ENCODE data around the gene PI4K2A.
"Not testable (repeated sequence)": the region's sequence is repeated elsewhere in the genome, so short reads cannot be mapped to it uniquely, and the experiment has no call there.

The PI4K2A gene

GRCh38 chr10:97689559-97690020, 49.1 kb downstream of the PI4K2A start:
- no peak overlapping the region for H3K4me3 ChIP-seq (ENCODE audit: low read depth, low read length)
- peak; percentile 88 for DNase-seq (ENCODE audit: low read depth)

GRCh38 chr10:97690133-97690532, 49.7 kb downstream of the PI4K2A start:
- DNase-seq (ENCODE audit: low read depth), result no peak
- no peak overlapping the region for H3K4me3 ChIP-seq (ENCODE audit: low read depth, low read length)

DNA sequence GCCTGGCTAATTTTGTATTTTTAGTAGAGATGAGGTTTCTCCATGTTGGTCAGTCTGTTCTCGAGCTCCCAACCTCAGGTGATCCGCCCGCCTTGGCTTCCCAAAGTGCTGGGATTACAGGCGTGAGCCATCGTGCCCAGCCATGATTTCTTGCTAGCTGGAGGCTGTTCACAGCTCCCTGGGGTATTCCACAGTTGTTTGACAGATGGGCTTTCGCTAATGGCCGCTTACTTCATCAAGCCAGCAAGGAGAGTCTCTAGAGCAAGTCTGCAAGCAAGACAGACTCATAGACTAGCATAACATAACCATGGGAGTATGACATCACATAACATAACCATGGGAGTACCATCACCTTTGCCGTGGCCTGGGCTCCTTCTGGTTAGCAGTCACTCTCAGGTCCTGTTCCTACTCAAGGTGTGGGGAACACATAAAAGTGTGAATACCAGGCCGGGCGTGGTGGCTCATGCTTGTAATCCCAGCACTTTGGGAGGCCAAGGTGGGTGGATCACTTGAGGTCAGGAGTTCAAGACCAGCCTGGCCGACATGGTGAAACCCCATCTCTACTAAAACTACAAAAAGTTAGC, 57.7 kb downstream of the PI4K2A start:
- not testable (repeated sequence) for H3K4me3 ChIP-seq (ENCODE audit: low read depth, low read length); DNase-seq (ENCODE audit: low read depth)

GRCh38 chr10:97701438-97702069, 61.1 kb downstream of the PI4K2A start:
- DNase-seq (ENCODE audit: low read depth), result no peak
- no peak overlapping the region for H3K4me3 ChIP-seq (ENCODE audit: low read depth, low read length)

DNA sequence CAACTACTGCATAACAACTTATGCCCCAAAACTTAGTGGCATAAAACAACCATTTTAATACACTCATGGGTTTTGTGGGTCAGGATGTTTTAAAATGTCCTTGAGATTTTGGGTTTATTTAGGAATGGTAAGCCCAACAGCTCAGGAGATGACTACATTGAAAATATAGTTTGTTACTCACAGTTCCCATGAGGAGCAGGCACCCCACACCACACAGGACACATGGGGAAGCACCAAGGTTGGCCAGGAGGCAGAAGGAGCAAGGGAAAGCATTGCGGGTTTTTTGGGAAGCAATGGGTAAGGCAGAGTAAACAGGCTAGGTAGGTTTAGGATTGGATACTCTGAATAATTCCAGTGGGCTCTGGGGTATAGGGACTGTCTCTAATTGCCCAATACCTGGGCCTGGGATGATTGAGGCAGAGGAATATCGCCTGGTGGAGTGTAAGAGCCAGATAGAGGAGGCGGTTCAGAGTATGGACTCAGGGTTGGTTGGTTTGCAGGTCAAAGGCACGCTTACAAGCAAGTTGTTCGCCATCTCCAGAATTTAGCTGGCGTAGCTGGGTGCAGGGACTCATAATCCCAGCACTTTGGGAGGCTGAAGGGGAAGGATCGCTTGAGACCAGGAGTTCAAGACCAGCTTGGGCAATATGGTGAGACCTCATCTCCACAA, 63.1 kb downstream of the PI4K2A start:
- DNase-seq (ENCODE audit: low read depth), result no peak
- no peak overlapping the region for H3K4me3 ChIP-seq (ENCODE audit: low read depth, low read length)

GRCh38 chr10:97704341-97704740, 63.9 kb downstream of the PI4K2A start:
- DNase-seq (ENCODE audit: low read depth), result no peak
- no peak overlapping the region for H3K4me3 ChIP-seq (ENCODE audit: low read depth, low read length)

- H3K4me3 ChIP-seq (ENCODE audit: low read depth, low read length), result no peak overlapping the region
- DNase-seq (ENCODE audit: low read depth), result no peak
These were observed 64.7 kb downstream of the PI4K2A start for GRCh38 chr10:97705006-97705670.

DNA sequence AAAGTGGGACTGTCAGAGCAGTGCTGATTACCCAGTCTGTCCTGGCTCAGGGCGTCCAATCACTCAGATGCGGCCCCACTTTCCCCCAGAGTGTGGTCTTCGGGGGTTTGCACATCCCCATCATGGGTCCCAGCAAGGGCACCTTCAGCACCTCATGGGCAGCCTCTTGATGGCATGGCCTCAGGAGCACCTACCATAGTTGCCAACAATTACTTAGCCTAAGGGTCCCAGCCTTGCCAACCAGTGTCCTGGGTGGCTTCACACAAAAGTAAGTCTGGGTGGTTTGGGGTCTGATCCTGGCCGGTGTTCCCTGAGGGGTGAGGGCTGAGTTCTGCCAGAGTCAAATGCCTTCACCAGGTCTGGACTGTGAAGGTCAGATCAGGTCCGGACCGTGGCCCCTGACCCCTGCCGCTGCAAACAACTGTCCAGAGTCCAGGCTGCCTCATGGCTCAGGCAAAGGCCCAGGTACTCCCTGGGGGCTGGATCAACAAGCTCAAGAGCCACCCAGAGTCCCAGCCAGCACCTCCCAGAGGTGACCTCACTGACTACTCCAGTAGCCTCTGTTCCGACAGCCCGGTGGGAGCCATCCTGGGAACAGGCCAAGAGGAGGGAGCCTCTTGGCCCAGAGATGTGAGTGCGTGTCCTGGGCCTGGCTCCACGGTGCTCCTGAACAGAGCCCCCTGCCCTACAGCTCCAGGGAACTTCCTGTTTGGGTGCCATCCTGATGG, 66.8 kb downstream of the PI4K2A start:
- DNase-seq (ENCODE audit: low read depth), result no peak
- H3K4me3 ChIP-seq (ENCODE audit: low read depth, low read length), result no peak overlapping the region

DNA sequence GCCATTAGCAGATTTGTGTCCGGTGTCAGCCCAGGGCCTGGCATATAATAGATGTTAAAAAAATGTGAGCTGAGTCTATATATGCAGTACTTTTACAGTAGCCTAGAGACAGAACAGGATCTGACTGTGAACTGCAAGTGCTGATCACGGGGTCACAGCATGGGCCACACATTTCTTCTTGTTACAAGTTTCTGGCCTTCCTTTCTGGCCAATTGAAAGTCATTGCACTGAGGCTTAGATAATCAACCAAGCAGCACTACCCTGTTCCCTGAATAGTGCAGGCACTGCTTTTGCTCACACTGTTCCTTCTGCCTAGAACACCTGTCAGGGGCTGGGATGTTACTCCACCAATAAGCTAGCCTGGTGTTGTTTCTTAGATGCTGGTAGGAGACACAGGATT, 67.7 kb downstream of the PI4K2A start:
- no peak overlapping the region for H3K4me3 ChIP-seq (ENCODE audit: low read depth, low read length)
- DNase-seq (ENCODE audit: low read depth), result no peak

DNA sequence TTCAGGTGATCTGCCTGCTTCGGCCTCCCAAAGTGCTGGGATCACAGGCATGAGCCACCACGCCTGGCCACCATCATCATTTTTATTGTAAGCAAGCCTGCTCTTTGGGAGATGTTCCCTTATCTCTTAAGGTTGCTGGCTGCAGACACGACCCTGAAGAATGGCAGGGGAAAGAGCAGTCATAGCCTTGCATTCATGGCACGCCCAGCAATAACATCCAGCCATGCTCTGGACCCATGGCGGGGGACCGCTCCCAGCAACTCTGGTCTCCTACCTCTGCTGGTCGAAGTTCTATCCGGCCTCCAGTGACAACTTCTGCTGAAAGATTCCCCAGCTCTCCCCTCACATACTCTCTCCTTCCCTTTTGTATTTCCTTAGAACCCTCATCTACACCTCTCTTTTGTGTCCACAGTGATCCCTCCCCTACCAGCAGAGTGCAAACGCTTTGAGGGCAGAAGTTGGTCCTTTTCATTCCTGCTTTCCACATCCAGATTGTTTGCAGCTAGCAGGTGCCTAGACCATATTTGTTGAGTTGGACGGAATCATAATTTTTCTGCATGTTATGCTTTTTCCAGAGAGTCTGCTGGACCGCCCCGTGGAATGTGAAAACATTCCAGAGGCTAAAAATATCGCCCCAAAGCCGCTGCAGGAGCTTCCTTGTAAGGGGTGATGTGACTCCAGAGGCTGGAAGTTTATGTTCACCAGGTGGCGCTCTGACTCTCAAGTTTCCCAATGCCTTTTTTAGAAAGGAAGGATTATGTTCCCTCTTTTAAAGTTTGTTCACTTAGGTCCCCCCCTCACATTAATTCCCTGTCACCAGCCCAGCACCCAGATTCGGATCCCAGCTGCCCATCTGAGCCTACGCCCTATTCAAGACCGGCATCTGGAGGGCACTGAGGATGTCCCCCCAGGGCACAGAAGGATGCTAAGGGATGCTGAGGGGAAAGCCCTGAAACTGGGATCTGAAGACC, 68.8 kb downstream of the PI4K2A start:
- peak; percentile 31 for DNase-seq (ENCODE audit: low read depth)

DNA sequence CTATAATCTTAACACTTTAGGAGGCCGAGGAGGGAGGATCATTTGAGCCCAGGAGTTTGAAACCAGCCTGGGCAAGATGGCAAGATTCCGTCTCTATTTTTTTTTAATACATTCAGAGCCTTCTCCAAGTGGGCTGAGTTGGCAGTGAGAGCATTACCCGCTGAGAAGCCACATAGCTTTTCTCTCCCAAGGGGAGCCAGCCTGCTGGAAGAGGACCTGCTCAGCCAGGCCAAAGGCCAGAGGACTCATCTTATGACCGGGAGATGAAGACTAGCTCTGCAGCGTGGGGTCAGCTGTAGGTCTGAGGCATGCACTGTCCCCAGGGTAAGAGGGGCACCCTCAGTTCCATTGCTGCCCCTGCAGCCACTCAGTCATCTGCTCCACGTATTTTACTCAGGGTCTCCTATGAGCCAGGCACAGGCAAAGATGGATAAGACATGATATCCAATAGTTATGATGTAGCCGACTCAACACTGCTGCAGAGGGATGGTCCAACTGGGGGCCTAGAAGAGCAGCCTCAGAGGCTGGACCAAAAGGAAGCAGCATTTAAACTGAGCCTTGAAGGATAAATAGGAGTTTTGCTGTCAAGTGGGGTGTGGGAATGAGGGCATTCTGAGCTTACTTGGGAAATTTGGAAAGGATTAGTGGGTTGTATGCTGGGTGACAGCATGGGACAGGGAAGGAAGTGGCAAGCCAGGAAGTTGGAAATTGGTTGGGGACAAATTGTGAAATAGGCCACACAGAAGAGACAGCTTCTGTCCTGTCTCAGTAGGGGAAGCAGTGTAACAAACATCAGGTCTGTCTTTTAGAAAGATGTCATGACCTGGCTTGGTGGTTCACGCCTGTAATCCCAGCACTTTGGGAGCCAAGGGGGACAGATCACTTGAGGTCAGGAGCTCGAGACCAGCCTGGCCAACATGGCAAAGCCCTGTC, 71.4 kb downstream of the PI4K2A start:
- DNase-seq (ENCODE audit: low read depth), result no peak
- H3K4me3 ChIP-seq (ENCODE audit: low read depth, low read length), result no peak overlapping the region

More for the DNA sequence above, 68.8 kb downstream of the PI4K2A start:
- H3K4me3 ChIP-seq (ENCODE audit: low read depth, low read length), result no peak overlapping the region

GRCh38 chr10:97713339-97713825, 72.9 kb downstream of the PI4K2A start, which contains the start of gene MARVELD1:
MARVELD1 (plus strand) TSS chr10:97713730; CDS start chr10:97713877, 147 bp downstream.
- DNase-seq (ENCODE audit: low read depth), result peak; percentile 63

DNA sequence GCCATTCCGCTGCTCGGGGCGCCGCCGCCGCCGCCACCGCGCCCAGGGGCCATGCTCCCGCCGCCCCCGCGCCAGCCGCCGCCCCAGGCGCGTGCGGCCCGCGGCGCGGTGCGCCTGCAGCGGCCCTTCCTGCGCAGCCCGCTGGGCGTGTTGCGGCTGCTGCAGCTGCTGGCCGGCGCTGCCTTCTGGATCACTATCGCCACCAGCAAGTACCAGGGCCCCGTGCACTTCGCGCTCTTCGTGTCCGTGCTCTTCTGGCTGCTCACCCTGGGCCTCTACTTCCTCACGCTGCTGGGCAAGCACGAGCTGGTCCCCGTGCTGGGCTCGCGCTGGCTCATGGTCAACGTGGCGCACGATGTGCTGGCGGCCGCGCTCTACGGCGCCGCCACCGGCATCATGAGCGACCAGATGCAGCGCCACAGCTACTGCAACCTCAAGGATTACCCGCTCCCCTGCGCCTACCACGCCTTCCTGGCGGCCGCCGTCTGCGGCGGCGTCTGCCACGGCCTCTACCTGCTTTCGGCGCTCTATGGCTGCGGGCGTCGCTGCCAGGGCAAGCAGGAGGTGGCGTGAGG, 73.4 kb downstream of the PI4K2A start:
- no peak for DNase-seq (ENCODE audit: low read depth)
- peak overlapping the region; percentile 81 for H3K4me3 ChIP-seq (ENCODE audit: low read depth, low read length)

More at GRCh38 chr10:97713339-97713825, 72.9 kb downstream of the PI4K2A start, which contains the start of gene MARVELD1:
- H3K4me3 ChIP-seq (ENCODE audit: low read depth, low read length), result peak within 1 kb of the TSS; percentile 81

- peak; percentile 43 for DNase-seq (ENCODE audit: low read depth)
- peak overlapping the region; percentile 81 for H3K4me3 ChIP-seq (ENCODE audit: low read depth, low read length)
These were observed 74.2 kb downstream of the PI4K2A start for GRCh38 chr10:97714401-97715258.

- H3K4me3 ChIP-seq (ENCODE audit: low read depth, low read length), result peak overlapping the region; percentile 81
- no peak for DNase-seq (ENCODE audit: low read depth)
These were observed 74.9 kb downstream of the PI4K2A start for GRCh38 chr10:97715259-97715874.
